Neural progenitor cell (in vitro differentiated cells): Measurements from ENCODE around the gene MFGE8. TPM values are rescaled to one million over a fixed set of nuclear protein-coding genes. Genes with fewer than 3 reads are reported as not detected.
A peak's percentile ranks its signal among the peaks of the same experiment; 100 is the strongest.
"Not testable (repeated sequence)": the region's sequence is repeated elsewhere in the genome, so short reads cannot be mapped to it uniquely, and the experiment has no call there.

ENCODE experiments used
- DNase-seq: peaks from one replicate; pipeline ENCODE4 v3.0.0-alpha.2; 2016; ENCODE audit warnings: low spot score
- H2AFZ ChIP-seq: fragments of 200-600 bp; sonication (generic); replicated peaks from 2 replicates; pipeline ENCODE4 v1.6.1; 2016; ENCODE audit warnings: antibody characterized with exemption
- H3F3A ChIP-seq: fragments of 200-600 bp; sonication (generic); 2 replicates; pipeline ENCODE4 v1.6.1; 2016; ENCODE audit warnings: antibody characterized with exemption, low read depth
- H3K27ac ChIP-seq: fragments of 200-600 bp; sonication (generic); 2 replicates; pipeline ENCODE4 v1.5.1; 2016; ENCODE audit warnings: mild to moderate bottlenecking
- H3K27me3 ChIP-seq: fragments of 200-600 bp; sonication (generic); 2 replicates; pipeline ENCODE4 v1.6.1; 2016; ENCODE audit warnings: mild to moderate bottlenecking, moderate library complexity
- H3K36me3 ChIP-seq: fragments of 200-600 bp; sonication (generic); 2 replicates; pipeline ENCODE4 v1.5.1; 2016
- H3K4me1 ChIP-seq: fragments of 200-600 bp; sonication (generic); 2 replicates; pipeline ENCODE4 v1.6.1; 2016; ENCODE audit warnings: mixed run types
- H3K4me2 ChIP-seq: fragments of 200-600 bp; sonication (generic); 2 replicates; pipeline ENCODE4 v1.6.1; 2016
- H3K4me3 ChIP-seq: fragments of 200-600 bp; sonication (generic); 2 replicates; pipeline ENCODE4 v1.5.1; 2016
- H3K79me2 ChIP-seq: fragments of 200-600 bp; sonication (generic); 2 replicates; pipeline ENCODE4 v1.6.1; 2016; ENCODE audit warnings: low read depth
- H3K9ac ChIP-seq: fragments of 200-600 bp; sonication (generic); 2 replicates; pipeline ENCODE4 v1.6.1; 2016
- H3K9me3 ChIP-seq: fragments of 200-600 bp; sonication (generic); 2 replicates; pipeline ENCODE4 v1.5.1; 2016; ENCODE audit warnings: low read depth
- H4K20me1 ChIP-seq: fragments of 200-600 bp; sonication (generic); 2 replicates; pipeline ENCODE4 v1.6.1; 2016; ENCODE audit warnings: low read depth
- H3K27ac Mint-ChIP-seq: 3 replicates; pipeline ENCODE4 v1.8.0; 2021; ENCODE audit warnings: mixed read lengths
- H3K27me3 Mint-ChIP-seq: 2 replicates; pipeline ENCODE4 v1.8.0; 2022; ENCODE audit warnings: low read depth, mild to moderate bottlenecking, inconsistent platforms, moderate library complexity, mixed read lengths; ENCODE audit not compliant: insufficient read depth
- H3K36me3 Mint-ChIP-seq: 3 replicates; pipeline ENCODE4 v1.8.0; 2021; ENCODE audit warnings: mixed read lengths
- H3K4me1 Mint-ChIP-seq: 3 replicates; pipeline ENCODE4 v1.8.0; 2021; ENCODE audit warnings: mixed read lengths
- H3K4me3 Mint-ChIP-seq: 3 replicates; pipeline ENCODE4 v1.8.0; 2021; ENCODE audit warnings: mild to moderate bottlenecking, moderate library complexity, mixed read lengths
- H3K9me3 Mint-ChIP-seq: 3 replicates; pipeline ENCODE4 v1.8.0; 2020; ENCODE audit warnings: mixed read lengths
- EZH2 ChIP-seq: fragments of 200-600 bp; sonication (generic); IDR thresholded peaks from 2 replicates; pipeline ENCODE4 v1.6.1; 2017; ENCODE audit warnings: antibody characterized with exemption, mild to moderate bottlenecking, moderate library complexity
- EZH2phosphoT487 ChIP-seq: fragments of 200-600 bp; sonication (generic); IDR thresholded peaks from 2 replicates; pipeline ENCODE4 v1.6.1; 2017; ENCODE audit warnings: antibody characterized with exemption
- total RNA-seq: library from RNA; depleted of rRNA; stranded (reverse); fragments of >200 nt; gene quantifications from 2 replicates; pipeline ENCODE4 v1.2.3, GENCODE V29; 2015; ENCODE audit warnings: low replicate concordance
- TF ChIP-seq, protein P1 (sequence below): fragments of 200-600 bp; sonication (generic); IDR thresholded peaks from 2 replicates; pipeline ENCODE4 v1.5.1; 2017; ENCODE audit warnings: antibody characterized with exemption, mild to moderate bottlenecking

MFGE8 gene
- total RNA-seq, 1 donor from 2014 or later, result 92.6 TPM

DNA sequence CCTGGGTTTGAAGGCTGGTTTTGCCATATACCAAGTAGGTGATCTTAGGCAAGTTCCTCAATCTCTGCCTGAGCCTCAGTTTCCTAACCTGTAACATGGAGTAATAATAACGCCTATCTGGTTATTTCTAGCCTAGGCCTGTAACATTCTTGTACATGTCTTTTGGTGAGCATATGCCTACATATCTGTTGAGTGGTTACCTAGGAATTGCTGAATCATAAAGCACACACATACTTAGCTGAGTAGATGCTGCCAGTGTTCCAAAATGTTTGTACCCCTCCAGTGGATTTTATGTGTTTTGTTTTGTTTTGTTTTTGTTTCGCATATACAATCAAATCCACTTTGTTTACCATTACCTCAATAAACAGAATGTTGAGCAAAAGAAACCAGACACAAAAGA, 17.4 kb upstream of the MFGE8 start:
- H3K9me3 Mint-ChIP-seq, result peaks cover 36% of the 10 kb centered on the region
- no peak for DNase-seq
- no peak overlapping the region for H2AFZ ChIP-seq

DNA sequence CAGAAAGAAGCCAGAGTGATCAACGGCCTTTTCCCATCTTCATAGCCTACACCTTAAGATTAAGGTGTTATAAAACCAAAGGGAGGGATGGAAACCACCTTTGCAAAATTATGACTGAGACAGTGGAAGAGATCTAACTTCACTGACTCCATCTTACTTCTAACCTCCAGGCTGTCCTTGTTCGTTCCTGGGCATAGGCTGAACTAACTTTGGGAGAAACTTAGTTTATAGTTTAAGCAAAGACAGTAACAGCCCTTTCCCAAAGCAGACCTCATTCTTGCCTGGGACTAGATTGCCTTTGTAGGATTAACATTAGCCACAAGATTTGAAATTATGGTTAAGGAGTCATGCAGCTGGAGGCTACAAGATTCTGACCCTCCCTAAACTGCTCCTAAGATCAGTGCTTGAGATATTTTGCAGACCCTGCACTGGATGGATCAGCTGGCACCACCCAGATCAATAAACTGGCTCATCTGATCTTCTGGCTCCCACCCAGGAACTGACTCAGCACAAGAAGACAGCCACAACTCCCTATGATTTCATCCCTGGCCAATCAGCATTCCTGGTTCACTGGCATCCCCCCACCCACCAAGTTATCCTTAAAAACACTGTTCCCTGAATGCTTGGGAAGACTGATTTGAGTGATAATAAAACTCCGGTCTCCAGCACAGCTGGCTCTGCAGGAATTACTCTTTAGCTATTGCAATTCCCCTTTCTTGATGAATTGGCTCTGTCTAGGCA, 16.3 kb upstream of the MFGE8 start:
- H3K27ac Mint-ChIP-seq, H3K79me2 ChIP-seq, DNase-seq, H3K36me3 ChIP-seq, H3K4me1 ChIP-seq, H3K27ac ChIP-seq, H2AFZ ChIP-seq, H3K4me3 ChIP-seq, H3K27me3 ChIP-seq, H3K36me3 Mint-ChIP-seq, H3K4me3 Mint-ChIP-seq, H3K4me1 Mint-ChIP-seq, H4K20me1 ChIP-seq, H3K4me2 ChIP-seq, H3F3A ChIP-seq, H3K9ac ChIP-seq: not testable (repeated sequence)
- peaks cover 11% of the 10 kb centered on the region for H3K27me3 Mint-ChIP-seq
- peaks cover 12% of the 10 kb centered on the region for H3K9me3 ChIP-seq
- H3K9me3 Mint-ChIP-seq, result peaks cover 36% of the 10 kb centered on the region

More for the DNA sequence above, 17.4 kb upstream of the MFGE8 start:
- H3K9me3 ChIP-seq, result peaks cover 12% of the 10 kb centered on the region
- H3K79me2 ChIP-seq, result no peaks in the 10 kb centered on the region
- no peaks in the 10 kb centered on the region for H3F3A ChIP-seq
- Mint-ChIP-seq H3K27ac (no peak overlapping the region), H3K27me3 (peaks cover 10% of the 10 kb centered on the region), H3K4me1 (no peaks in the 10 kb centered on the region), H3K4me3 (no peak overlapping the region), H3K36me3 (no peaks in the 10 kb centered on the region)
- no peaks in the 10 kb centered on the region for H3K4me1 ChIP-seq
- TF ChIP-seq EZH2phosphoT487 (no peak), EZH2 (no peak)
- TF ChIP-seq, protein P1, sequence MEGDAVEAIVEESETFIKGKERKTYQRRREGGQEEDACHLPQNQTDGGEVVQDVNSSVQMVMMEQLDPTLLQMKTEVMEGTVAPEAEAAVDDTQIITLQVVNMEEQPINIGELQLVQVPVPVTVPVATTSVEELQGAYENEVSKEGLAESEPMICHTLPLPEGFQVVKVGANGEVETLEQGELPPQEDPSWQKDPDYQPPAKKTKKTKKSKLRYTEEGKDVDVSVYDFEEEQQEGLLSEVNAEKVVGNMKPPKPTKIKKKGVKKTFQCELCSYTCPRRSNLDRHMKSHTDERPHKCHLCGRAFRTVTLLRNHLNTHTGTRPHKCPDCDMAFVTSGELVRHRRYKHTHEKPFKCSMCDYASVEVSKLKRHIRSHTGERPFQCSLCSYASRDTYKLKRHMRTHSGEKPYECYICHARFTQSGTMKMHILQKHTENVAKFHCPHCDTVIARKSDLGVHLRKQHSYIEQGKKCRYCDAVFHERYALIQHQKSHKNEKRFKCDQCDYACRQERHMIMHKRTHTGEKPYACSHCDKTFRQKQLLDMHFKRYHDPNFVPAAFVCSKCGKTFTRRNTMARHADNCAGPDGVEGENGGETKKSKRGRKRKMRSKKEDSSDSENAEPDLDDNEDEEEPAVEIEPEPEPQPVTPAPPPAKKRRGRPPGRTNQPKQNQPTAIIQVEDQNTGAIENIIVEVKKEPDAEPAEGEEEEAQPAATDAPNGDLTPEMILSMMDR, result no peak
- H4K20me1 ChIP-seq, result no peaks in the 10 kb centered on the region
- H3K27ac ChIP-seq, result no peak overlapping the region
- H3K36me3 ChIP-seq, result no peaks in the 10 kb centered on the region
- H3K4me2 ChIP-seq, result no peak overlapping the region
- H3K4me3 ChIP-seq, result no peak overlapping the region
- no peaks in the 10 kb centered on the region for H3K27me3 ChIP-seq
- no peak overlapping the region for H3K9ac ChIP-seq

DNA sequence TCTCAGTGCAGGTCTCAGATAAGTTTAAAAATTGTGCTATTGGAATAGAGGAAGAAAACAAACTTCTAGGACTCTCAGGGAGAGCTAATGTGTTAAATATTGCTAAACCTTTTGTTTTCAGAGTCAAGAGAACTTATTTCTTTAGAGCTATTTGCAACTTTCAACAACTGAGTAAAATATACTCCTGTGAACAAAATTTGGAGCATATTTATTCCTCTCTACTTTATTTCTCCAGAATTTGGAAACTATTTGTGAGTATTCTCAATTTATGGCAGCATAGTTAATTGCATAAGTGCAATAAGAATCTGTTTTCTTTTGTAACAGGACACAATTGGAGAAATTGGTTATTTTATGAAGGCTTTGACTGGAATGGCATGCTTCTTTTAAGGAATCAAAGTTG, 15.0 kb upstream of the MFGE8 start:
- DNase-seq, H3K79me2 ChIP-seq, H2AFZ ChIP-seq, H4K20me1 ChIP-seq, H3F3A ChIP-seq, H3K9ac ChIP-seq, H3K27ac Mint-ChIP-seq, H3K4me3 ChIP-seq, H3K4me1 Mint-ChIP-seq, H3K36me3 ChIP-seq, H3K4me3 Mint-ChIP-seq, H3K4me2 ChIP-seq, H3K36me3 Mint-ChIP-seq, H3K4me1 ChIP-seq, H3K27ac ChIP-seq, H3K27me3 ChIP-seq: not testable (repeated sequence)
- H3K9me3 Mint-ChIP-seq, result peaks cover 29% of the 10 kb centered on the region
- H3K9me3 ChIP-seq, result peaks cover 12% of the 10 kb centered on the region
- H3K27me3 Mint-ChIP-seq, result peaks cover 12% of the 10 kb centered on the region

DNA sequence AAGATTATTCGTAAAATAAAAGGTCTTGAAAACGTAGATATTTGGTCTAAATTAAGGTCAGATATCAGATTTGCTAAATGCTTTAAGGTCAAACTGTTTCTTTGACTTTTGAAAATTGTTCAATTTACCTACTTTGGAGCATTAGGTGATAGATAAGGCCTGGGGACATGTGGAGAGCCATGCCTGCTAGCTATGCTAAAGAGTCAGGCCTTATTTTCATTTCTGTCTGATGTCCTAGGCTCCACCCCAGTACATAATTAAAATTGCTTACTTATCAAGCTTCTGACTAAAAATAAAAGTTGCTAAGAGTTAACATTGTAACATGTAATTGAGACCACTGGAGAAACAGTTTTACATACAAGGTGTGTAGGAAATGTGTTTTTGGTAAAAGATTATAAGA, 12.5 kb upstream of the MFGE8 start:
- H3K27ac ChIP-seq, H3K27ac Mint-ChIP-seq, H3K27me3 Mint-ChIP-seq, H4K20me1 ChIP-seq, H3K79me2 ChIP-seq, H3K4me3 ChIP-seq, H3K4me1 Mint-ChIP-seq, H3K36me3 Mint-ChIP-seq, H2AFZ ChIP-seq, H3F3A ChIP-seq, H3K27me3 ChIP-seq, H3K36me3 ChIP-seq, H3K4me1 ChIP-seq, H3K9ac ChIP-seq, H3K4me3 Mint-ChIP-seq, H3K4me2 ChIP-seq, DNase-seq: not testable (repeated sequence)
- peaks cover 12% of the 10 kb centered on the region for H3K9me3 ChIP-seq
- H3K9me3 Mint-ChIP-seq, result peaks cover 25% of the 10 kb centered on the region

DNA sequence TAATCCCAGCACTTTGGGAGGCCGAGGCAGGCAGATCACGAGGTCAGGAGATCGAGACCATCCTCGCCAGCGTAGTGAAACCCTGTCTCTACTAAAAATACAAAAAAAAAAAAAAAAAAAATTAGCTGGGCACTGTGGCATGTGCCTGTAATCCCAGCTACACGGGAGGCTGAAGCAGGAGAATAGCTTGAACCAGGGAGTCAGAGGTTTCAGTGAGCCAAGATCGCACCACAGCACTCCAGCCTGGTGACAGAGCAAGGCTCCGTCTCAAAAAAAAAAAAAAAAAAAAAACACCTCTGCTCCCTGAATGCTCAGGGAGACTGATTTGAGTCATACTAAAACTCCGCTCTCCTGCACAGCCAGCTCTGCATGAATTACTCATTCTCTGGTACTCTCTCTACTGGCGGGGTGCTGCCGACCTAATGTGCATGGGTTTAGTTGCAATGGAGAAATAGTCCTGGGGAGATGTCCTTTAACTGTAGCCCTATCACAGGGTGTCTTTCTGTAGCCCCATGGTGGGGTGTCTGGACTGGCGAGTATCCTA, 7.8 kb upstream of the MFGE8 start:
- H3K27ac ChIP-seq, H3K27ac Mint-ChIP-seq, H2AFZ ChIP-seq, H4K20me1 ChIP-seq, H3K36me3 Mint-ChIP-seq, H3F3A ChIP-seq, H3K27me3 Mint-ChIP-seq, H3K9me3 ChIP-seq, H3K9ac ChIP-seq, H3K4me1 Mint-ChIP-seq, H3K79me2 ChIP-seq, H3K4me2 ChIP-seq, H3K4me1 ChIP-seq, H3K27me3 ChIP-seq, DNase-seq, H3K36me3 ChIP-seq, H3K4me3 ChIP-seq: not testable (repeated sequence)
- Mint-ChIP-seq H3K9me3 (peaks cover 11% of the 10 kb centered on the region), H3K4me3 (peak overlapping the region; percentile 22)
